ENCODE results near the gene TTC39A. TPM values are rescaled to one million over a fixed set of nuclear protein-coding genes. Genes with fewer than 3 reads are reported as not detected.

Gene TTC39A
- polyA plus RNA-seq, 2 of the 4 experiments (the other 2 are of a cell fraction), result 1.4 to 6.2 TPM

GRCh38 chr1:51316113-51316845, 14.1 kb downstream of the TTC39A start:
- CTCF ChIA-PET, result interaction anchor here (1.5 kb wide), 1 partner anchor 20 kb away, joined by 3 read pairs; no protein-coding TSS in a partner anchor
- FAIRE-seq, result no peak
- no peak for DNase-seq (ENCODE audit: low read depth in 1 of 2, low spot score in 1 of 2)

DNA sequence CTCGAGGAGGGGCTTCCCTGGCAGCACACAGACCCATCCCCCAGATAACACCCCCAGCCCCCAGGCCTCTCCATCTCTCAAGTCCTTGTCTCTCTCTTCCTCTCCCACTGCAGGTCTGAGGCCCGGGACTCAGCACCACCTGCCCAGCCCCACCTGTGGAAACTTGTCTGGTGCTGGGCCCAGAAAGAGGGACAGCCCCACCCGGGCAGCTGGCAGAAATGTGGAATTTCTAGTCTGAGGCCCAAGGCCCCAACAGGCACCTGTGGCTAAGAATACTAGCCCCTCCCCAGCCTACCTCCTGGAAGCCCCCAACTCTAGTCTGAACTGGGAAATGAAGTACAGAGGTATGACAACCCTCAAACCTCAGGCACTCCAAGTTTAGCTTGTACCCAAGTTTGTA, 15.4 kb downstream of the TTC39A start:
- no peak for ATAC-seq
- TF ChIP-seq KDM1A (IDR thresholded peaks at IDR 0.05; ENCODE audit: low read depth) (no peak), NR3C1 (IDR thresholded peaks at IDR 0.05) (no peak), PHF8 (IDR thresholded peaks at IDR 0.05; ENCODE audit: borderline replicate concordance, low read depth) (no peak), CHD2 (IDR thresholded peaks at IDR 0.05; ENCODE audit: low read length, partially characterized antibody) (no peak), JUN (IDR thresholded peaks at IDR 0.05) (no peak), CHD4 (IDR thresholded peaks at IDR 0.05; ENCODE audit: borderline replicate concordance) (no peak), BCL3 (IDR thresholded peaks at IDR 0.05) (no peak), NFE2L2 (conservative IDR thresholded peaks at IDR 0.05; ENCODE audit: low read length) (no peak), ZC3H11A (IDR thresholded peaks at IDR 0.05) (no peak), ZSCAN20 (CRISPR knock-in tag; IDR thresholded peaks at IDR 0.05) (no peak), FOXS1 (CRISPR knock-in tag; IDR thresholded peaks at IDR 0.05) (no peak), HDAC2 (IDR thresholded peaks at IDR 0.05) (no peak), HOXB13 (CRISPR knock-in tag; IDR thresholded peaks at IDR 0.05; ENCODE audit: low read depth) (no peak)
- TF ChIP-seq, protein P1, sequence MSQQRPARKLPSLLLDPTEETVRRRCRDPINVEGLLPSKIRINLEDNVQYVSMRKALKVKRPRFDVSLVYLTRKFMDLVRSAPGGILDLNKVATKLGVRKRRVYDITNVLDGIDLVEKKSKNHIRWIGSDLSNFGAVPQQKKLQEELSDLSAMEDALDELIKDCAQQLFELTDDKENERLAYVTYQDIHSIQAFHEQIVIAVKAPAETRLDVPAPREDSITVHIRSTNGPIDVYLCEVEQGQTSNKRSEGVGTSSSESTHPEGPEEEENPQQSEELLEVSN (IDR thresholded peaks at IDR 0.05; ENCODE audit: borderline replicate concordance, low read depth), result no peak
- POLR2A ChIA-PET, result interaction anchor here (0.6 kb wide), 1 partner anchor 340 kb away, joined by 3 read pairs; no protein-coding TSS in a partner anchor
- no peak for FAIRE-seq
- no peak for DNase-seq (ENCODE audit: low read depth in 1 of 2, low spot score in 1 of 2)
- peak overlapping the region; percentile 81 to 87 for H3K27ac ChIP-seq
- CTCF ChIA-PET, result no interaction called here
- WGBS (ENCODE audit: missing lambda C conversion rate), result 75% methylated on average over 2 of the region's 3 CpGs
- peaks cover 31% of the 10 kb centered on the region for H3K4me1 ChIP-seq
- no peak overlapping the region for H3K4me3 ChIP-seq
- no peaks in the 10 kb centered on the region for H3K9me3 ChIP-seq
- peak overlapping the region; percentile 61; the same call in 2 of the 3 replicates for H3K4me2 ChIP-seq

More at GRCh38 chr1:51316113-51316845, 14.1 kb downstream of the TTC39A start:
- no peak overlapping the region for H3K4me2 ChIP-seq
- H3K4me1 ChIP-seq, result peaks cover 31% of the 10 kb centered on the region
- peak overlapping the region in 1 of 2 experiments; percentile 87; a peak in 2 of 6 replicates for H3K27ac ChIP-seq
- no peak for TF ChIP-seq ZSCAN20 (CRISPR knock-in tag; IDR thresholded peaks at IDR 0.05)
- TF ChIP-seq, protein P2, sequence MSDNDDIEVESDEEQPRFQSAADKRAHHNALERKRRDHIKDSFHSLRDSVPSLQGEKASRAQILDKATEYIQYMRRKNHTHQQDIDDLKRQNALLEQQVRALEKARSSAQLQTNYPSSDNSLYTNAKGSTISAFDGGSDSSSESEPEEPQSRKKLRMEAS (IDR thresholded peaks at IDR 0.05), result no peak
- TF ChIP-seq ZNF302 (CRISPR knock-in tag; IDR thresholded peaks at IDR 0.05), result no peak
- TF ChIP-seq, protein P3, sequence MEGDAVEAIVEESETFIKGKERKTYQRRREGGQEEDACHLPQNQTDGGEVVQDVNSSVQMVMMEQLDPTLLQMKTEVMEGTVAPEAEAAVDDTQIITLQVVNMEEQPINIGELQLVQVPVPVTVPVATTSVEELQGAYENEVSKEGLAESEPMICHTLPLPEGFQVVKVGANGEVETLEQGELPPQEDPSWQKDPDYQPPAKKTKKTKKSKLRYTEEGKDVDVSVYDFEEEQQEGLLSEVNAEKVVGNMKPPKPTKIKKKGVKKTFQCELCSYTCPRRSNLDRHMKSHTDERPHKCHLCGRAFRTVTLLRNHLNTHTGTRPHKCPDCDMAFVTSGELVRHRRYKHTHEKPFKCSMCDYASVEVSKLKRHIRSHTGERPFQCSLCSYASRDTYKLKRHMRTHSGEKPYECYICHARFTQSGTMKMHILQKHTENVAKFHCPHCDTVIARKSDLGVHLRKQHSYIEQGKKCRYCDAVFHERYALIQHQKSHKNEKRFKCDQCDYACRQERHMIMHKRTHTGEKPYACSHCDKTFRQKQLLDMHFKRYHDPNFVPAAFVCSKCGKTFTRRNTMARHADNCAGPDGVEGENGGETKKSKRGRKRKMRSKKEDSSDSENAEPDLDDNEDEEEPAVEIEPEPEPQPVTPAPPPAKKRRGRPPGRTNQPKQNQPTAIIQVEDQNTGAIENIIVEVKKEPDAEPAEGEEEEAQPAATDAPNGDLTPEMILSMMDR (IDR thresholded peaks at IDR 0.05), result no peak
- TF ChIP-seq HOXB13 (CRISPR knock-in tag; IDR thresholded peaks at IDR 0.05; ENCODE audit: low read depth), result no peak
- TF ChIP-seq KDM5A (IDR thresholded peaks at IDR 0.05), result no peak
- no peak for TF ChIP-seq EHMT2 (IDR thresholded peaks at IDR 0.05; ENCODE audit: low read depth)
- no peak overlapping the region for H3K4me3 ChIP-seq
- no peak for ATAC-seq
- WGBS (ENCODE audit: missing lambda C conversion rate), result 90% methylated on average over 9 of the region's 9 CpGs
- POLR2A ChIA-PET, result no interaction called here
- H3K9me3 ChIP-seq, result no peaks in the 10 kb centered on the region
